Subcutaneous adipose tissue (tissue), 4 donors: ENCODE results near the gene SPATA32. TPM values are rescaled to one million over a fixed set of nuclear protein-coding genes. Genes with fewer than 3 reads are reported as not detected.

Experiments used
- total RNA-seq, 4 donors: library from RNA; depleted of rRNA; stranded (reverse); fragments of >200 nt; gene quantifications; one replicate each; pipeline ENCODE4 v1.1.0, GENCODE V29; 2016
- TF ChIP-seq, protein P1 (sequence below): fragments of 450-650 bp; IDR thresholded peaks from one replicate; pipeline ENCODE4 v1.5.1; 2016; ENCODE audit warnings: low read depth, mild to moderate bottlenecking, control low read depth, antibody characterized with exemption, moderate library complexity

The SPATA32 gene
- total RNA-seq, 4 donors from 2014 or later: not detected

DNA sequence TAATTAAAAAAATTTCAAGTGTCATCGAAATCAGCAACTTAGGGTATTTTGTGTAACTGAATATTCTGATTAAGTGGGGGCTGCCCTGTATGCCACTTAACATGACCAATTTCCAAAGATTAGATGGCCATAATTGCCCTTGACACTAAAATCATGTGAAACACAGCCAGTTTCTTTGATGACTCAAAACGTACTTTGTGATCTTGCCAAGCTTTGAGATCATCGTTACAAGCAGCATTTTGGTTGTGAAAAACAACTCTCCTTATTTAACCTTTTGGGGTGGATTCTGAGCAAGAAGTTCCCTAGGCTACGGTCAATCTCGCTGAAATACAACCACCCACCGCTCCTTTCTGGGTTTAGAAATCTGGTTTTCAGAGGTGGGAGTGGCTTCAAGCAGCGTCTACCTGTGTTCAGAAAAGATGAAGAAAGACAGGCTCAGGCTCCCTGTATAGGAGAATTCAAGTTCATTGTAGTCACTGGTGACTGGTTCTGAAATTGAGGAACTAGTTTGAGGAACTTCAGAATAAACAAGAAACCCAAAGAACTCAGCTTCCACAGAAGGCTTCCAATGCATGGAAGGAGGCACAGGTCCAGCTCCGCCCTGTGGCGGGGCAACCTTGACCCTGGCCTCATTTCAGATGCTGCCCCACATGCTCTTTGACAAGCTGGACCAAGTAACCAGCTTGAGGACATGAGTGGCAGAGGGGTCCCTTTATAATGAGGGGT is 45.6 kb upstream of the SPATA32 start:
- TF ChIP-seq, protein P1, sequence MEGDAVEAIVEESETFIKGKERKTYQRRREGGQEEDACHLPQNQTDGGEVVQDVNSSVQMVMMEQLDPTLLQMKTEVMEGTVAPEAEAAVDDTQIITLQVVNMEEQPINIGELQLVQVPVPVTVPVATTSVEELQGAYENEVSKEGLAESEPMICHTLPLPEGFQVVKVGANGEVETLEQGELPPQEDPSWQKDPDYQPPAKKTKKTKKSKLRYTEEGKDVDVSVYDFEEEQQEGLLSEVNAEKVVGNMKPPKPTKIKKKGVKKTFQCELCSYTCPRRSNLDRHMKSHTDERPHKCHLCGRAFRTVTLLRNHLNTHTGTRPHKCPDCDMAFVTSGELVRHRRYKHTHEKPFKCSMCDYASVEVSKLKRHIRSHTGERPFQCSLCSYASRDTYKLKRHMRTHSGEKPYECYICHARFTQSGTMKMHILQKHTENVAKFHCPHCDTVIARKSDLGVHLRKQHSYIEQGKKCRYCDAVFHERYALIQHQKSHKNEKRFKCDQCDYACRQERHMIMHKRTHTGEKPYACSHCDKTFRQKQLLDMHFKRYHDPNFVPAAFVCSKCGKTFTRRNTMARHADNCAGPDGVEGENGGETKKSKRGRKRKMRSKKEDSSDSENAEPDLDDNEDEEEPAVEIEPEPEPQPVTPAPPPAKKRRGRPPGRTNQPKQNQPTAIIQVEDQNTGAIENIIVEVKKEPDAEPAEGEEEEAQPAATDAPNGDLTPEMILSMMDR: no peak

DNA sequence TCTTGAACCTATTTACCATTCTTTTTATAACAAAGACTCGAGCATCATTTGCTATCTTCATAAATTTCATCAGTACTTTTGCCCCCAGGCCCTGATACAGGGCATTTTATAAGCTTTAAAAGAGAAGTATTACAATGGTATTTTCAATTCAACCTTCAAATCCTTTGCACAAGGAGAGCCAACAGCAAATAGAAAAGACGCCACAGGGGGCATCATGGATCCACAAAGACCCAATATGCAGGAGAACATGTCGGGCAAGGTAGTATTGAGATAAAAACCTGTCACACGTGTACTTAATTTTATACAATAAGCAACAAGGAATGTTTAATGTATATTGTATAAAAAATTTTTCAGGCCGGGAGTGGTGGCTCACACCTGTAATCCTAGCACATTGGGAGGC is 44.7 kb upstream of the SPATA32 start:
- TF ChIP-seq, protein P1: no peak

DNA sequence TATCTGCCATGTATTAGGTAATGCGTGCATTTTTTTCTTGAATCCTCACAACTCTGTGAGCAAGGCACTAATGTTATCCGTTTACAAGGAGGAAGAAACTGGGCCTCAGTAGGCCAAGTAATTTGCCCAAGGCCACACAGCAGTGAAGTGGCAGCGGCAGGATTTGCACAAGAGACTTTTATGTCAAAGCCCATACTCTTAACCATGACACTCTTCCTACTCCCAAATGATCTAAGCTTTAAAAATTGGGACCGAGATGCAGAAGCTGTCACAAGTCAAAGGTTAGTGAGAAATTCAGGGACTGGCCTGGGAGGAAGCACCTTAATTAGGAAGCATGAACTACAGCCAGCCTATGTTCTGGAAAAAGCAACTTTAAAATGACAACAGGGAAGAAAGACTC is 44.2 kb upstream of the SPATA32 start:
- TF ChIP-seq, protein P1: no peak

DNA sequence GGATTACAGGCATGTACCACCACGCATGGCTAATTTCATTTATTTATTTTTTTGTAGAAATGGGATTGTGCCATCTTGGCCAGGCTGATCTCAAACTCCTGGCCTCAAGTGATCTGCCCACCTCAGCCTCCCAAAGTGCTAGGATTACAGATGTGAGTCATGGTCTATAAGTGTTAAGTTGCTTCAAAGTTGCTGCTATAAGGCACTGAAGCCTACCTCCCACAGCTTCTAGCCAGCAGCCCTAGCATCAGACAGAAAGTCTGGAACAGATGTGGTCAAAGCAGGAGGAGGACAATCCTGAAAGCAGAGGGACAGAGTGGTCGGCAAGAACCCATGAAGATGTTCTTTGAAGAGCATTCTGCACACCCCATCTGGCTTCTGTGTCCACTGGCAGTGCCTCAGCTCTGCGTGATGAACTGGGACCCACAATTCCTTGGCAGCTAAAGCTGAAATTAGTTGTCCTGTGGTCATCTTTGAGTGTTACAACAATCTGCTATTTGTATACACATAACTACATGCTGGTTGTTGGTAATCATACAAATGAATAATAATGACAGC is 43.7 kb upstream of the SPATA32 start:
- TF ChIP-seq, protein P1: no peak

DNA sequence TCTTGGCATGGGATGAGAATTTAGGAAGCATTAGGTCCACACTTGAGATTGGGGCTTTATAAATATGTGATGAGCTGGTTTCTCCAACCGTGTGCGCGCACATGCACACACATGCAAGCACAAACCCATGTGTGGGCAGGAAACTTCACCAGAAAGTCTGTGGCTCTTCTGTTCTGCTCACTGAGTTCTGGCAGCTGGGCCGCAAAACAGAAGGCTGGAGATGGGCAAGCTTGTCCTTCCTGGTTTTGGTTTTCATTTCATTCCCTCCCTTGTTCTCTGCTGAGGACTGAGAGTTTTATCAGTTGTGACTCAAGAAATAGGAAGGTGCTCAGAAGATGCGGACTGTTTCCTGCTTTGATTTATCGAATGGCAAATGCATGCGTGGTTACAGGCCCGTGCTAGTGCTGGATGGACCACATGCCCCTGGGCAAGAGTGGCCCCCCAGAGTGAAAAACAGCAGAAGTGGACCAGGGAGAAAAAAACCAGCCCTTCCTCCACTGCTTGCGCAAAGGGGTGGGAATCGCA is 40.8 kb upstream of the SPATA32 start:
- TF ChIP-seq, protein P1: no peak

DNA sequence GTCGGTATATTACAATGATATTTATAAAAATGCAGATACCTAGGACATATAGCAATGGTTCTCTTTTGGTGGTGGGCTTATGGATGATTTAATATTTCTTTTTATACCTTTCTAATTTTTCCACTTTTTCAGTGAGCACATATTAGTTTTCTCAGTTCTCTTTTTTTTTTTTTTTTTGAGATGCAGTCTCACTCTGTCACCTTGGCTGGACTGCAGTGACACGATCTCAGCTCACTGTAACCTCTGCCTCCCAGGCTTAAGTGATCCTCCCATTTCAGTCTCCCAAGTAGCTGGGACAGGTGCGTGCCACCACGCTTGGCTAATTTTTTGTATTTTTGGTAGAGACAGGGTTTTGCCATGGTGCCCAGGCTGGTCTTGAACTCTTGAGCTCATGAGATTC is 39.8 kb upstream of the SPATA32 start:
- TF ChIP-seq, protein P1: no peak

DNA sequence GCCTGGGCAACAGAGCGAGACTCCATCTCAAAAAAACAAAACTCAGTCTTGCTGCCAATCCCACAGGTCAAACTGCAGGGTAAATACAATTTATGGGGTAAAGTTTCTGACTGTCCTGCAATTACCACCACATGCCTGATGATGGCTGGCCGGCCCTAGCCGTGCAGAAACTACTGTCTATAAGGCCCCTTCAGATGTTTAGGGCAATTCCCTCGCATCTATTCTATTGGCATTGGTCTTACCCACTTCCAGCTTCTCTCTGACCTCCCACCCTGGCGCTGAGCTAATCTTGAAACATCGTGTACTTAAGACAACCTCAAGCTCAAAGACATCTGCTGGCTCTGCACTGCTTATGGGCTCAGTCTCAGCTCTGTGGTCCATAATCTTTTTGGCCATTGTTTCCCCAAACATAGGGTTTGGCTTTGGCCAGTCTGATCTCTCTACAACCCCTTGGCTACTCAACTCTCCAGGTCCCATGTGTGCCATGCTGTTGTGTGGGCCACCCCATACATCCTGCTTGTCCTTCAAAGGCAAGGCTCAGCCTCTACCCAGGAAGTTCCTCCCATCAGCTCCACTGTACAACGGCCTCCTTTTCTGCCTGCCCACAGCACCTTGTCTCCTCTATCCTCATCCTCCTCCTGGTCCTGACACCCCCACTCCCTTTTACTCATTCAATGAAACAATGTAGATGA is 38.3 kb upstream of the SPATA32 start:
- TF ChIP-seq, protein P1: no peak
